Pons (tissue), 1 donor: ENCODE measurements around the gene PRDM2.

Experiments
- DNase-seq: peaks from one replicate; pipeline ENCODE4 v3.0.0-alpha.2; 2016; ENCODE audit warnings: low spot score

Gene PRDM2

DNA sequence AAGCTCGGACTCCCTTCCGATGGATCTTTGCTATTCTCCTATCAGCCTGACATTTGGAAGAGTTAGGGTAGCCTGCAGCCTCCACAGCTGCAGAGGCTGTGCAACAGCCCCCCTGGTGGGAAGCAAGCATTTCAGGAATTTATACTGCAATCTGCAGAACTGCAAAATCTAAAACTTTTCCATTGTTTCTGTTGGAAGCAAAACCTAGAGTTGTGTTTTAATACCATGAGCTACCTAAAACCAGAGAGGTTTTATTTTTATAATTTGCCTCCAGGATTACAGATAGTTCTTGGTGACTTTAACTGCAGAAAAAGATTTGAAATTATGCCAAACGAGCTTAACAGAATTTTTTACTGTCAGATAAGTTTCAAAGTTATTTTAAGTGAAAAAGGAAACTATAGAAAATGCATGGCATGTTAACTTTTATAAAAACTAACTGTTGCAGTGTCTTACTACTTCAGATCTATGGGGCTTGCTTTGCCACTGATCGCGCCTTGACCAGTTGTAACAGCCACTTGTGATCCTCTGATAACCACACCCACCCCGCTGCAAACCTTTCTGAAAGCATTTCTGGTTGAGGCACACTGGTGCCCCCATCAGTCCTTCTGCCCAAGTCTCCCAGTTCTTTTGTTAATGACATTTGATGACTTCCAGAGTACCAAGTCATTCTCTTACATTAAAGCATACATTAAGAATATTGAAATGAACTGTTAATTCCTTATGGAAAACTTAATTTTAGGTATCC, 64.8 kb downstream of the PRDM2 start:
- no peak for DNase-seq

DNA sequence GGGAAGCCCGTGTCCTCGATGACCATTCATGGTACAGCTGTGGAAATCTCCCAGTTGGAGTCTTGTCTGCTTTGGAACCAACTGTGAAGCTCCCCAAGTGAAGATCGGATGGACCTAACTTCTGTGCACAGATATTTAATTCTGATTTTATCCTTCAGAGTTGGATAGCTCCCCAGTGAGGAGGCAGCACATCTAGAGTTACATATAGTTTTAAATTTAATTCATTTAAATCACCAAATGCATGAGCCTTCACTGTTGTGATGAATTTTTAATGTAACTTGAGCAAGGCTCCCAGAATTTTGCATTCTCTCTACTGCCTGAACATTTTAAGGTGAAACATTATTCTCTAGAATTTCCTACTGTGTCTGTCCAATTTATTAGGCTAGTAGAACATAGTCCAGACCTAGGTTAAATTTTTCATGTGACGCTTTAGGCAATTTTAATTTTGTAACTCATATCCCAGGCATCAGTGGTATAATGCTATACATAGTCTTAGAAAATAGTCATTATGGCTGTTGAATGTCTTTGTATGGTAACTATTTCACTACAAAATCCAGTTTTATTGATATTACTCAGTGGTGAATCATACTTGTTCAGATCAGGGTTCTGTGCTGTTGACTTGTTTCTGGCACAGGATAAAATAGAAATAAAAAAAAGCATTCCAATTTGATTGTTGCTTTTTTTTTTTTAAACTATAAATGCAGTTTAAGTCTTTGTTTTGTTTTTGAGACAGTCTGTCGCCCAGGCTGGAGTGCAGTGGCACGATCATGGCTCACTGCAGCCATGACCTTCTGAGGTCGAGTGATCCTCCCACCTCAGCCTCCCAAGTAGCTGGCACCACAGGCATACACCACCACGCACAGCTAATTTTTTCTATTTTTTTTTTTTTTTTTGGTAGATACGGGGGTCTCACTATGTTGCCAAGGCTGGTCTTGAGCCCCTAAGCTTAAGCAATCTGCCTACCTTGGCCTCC, 66.9 kb downstream of the PRDM2 start:
- no peak for DNase-seq

DNA sequence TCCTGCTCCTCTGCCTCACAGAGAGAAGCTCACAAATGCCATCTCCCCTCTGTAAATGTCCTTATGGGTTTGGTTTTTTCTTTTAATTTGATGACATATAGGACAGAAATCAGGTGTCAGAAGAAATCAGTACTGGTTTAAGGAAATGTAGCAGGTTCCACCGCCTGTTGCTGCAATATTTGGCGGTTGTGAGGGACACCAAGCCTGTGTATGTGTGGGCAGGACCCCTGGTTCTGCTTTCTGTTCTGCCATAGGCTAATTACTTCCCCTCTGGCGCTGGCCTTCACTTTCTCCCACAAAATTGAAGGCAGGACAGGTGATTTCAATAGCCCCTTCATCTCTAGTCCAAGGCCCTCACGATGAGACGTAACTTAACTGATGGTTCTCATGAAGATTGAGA, 69.2 kb downstream of the PRDM2 start:
- DNase-seq, result no peak

DNA sequence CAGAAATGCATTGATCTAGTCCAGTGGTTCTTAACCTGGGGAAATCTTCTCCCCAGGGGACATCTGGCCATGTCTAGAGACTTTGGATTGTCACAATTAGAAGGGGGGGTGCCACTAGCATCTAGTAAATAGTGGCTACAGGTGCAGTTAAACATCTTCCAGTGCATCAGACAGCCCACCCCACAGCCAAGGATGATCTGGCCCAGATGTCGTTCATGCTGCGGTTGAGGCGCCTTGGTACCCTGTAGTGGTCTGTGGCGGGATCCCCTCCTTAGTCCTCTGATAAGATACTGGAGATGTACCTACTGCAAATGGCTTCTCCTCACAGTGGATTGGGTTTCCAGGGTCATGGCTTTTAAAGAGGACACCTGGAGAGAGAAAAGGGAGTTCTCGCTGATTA, 69.8 kb downstream of the PRDM2 start:
- no peak for DNase-seq

DNA sequence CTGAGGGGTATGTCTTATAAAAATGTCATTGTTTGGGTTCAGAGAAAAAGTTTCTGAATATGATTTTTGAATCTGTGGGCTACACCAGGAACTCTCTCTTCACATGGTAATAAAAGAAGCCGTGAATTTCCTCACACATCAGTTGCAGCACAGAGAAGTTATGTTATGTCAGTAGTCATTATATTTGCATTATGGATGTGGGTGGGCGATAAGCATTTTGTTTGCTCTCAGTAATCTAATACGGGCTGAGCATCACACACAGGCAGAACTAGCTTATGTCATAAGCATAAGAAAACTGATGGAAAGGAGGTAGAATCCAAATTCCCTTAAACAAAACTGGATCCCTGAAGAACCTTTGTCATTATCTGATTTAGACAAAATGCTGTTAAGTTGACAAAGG, 70.8 kb downstream of the PRDM2 start:
- DNase-seq, result no peak

DNA sequence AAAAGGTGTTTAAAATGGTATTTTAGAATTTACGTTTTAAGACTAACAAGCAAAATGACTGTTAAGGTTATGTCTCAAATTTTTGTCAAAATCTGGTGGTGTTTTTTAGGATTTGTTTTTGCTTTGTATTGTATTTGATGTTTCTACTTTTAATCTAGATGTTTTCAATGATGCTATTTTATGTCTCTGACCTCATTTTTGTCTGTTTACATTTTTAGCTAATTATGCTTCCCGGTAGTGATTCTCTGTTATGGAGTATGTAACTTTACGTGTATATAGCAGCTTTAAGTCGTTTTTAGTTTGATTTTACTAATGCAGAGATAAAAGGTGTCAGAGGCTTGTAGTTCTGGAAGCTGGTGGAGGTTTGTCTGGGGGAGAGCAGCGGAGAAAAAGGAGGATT, 71.8 kb downstream of the PRDM2 start:
- DNase-seq, result no peak

DNA sequence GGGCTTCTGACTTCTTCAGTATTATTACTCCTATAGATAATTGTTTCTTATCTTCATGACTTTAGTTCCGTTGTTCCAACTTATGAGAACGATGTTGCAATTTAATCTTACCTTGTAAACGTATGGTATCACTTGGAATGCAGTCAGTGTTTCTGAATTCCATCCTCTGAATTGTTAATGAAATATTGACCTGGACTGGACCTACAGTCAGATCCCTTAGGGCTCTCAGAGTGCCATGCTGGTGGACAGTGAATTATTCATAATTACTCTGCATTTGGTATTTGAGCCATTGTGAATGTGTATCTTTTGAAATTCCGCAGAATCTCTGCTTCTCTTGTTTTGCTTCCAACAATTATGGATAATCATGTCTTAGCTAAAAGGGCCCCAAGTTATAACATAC, 72.3 kb downstream of the PRDM2 start:
- DNase-seq, result no peak

DNA sequence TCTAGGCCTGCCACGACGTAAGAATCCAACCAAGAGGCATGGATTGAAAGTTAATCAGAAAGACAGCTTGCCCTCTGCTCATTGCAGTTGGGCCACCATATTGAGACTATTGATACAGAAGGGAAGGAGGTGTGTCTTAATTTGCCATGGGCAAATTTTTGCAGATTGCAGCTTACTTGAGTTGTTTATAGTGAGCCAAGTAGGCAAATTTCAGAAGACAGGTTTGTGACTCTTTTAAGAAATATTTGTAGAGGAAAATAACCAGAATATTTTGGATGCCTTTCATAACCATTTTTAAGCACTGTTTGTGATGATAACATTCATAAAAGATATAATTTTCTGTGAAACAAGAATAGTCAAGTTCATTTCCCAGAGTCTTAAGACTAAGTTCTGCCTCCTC, 74.1 kb downstream of the PRDM2 start:
- DNase-seq, result no peak

DNA sequence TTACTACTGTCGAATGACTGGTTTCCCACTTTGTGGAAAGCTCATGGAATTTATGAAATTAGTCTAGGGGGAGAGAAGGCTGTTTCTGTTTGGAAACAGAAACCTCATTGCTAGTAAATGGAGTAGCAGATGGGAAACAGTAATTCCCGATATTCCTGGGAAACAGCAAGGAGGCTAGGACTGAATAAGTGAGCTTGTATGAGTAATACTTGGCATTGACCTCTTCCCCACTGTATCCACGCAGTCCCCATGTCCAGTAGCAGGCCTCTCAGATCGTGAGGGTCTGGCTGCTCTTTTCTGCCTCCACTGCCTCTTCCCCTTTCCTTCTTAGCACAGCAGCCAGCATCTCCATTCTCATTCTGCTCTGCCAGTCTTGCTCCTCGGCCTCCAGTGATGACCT, 75.5 kb downstream of the PRDM2 start:
- no peak for DNase-seq

DNA sequence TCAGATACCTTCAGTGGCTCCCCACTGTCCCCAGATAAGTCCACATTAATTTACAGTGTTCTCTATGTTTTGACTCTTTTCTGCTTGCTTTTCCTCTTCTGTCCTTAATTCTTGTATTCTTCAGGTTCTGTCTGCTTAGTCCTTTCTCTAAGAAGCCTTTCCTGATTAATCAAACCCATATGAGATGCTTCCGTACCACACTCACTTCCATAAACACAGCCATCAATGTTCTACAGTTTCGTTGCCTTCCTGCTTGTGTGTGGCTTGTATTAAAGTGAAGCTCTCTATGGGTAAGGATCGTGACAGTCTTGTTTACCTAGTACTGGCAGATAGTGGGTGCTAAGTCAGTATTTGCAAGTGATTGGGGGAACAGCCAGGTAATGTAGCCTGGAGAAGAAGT, 75.9 kb downstream of the PRDM2 start:
- no peak for DNase-seq

DNA sequence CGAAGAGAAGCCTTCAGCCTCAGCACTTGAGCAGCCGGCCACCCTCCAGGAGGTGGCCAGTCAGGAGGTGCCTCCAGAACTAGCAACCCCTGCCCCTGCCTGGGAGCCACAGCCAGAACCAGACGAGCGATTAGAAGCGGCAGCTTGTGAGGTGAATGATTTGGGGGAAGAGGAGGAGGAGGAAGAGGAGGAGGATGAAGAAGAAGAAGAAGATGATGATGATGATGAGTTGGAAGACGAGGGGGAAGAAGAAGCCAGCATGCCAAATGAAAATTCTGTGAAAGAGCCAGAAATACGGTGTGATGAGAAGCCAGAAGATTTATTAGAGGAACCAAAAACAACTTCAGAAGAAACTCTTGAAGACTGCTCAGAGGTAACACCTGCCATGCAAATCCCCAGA, 78.4 kb downstream of the PRDM2 start:
- no peak for DNase-seq

DNA sequence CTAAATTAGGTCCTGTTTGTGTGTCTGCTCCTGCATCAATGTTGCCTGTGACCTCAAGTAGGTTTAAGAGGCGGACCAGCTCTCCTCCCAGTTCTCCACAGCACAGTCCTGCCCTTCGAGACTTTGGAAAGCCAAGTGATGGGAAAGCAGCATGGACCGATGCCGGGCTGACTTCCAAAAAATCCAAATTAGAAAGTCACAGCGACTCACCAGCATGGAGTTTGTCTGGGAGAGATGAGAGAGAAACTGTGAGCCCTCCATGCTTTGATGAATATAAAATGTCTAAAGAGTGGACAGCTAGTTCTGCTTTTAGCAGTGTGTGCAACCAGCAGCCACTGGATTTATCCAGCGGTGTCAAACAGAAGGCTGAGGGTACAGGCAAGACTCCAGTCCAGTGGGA, 79.9 kb downstream of the PRDM2 start:
- no peak for DNase-seq

DNA sequence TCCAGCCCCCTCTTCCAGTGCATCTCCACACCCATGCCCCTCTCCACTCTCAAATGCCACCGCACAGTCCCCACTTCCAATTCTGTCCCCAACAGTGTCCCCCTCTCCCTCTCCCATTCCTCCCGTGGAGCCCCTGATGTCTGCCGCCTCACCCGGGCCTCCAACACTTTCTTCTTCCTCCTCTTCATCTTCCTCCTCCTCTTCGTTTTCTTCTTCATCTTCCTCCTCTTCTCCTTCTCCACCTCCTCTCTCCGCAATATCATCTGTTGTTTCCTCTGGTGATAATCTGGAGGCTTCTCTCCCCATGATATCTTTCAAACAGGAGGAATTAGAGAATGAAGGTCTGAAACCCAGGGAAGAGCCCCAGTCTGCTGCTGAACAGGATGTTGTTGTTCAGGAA, 80.8 kb downstream of the PRDM2 start:
- DNase-seq, result no peak

DNA sequence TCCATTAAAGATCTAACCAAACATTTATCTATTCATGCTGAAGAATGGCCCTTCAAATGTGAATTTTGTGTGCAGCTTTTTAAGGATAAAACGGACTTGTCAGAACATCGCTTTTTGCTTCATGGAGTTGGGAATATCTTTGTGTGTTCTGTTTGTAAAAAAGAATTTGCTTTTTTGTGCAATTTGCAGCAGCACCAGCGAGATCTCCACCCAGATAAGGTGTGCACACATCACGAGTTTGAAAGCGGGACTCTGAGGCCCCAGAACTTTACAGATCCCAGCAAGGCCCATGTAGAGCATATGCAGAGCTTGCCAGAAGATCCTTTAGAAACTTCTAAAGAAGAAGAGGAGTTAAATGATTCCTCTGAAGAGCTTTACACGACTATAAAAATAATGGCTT, 81.2 kb downstream of the PRDM2 start:
- DNase-seq, result no peak

DNA sequence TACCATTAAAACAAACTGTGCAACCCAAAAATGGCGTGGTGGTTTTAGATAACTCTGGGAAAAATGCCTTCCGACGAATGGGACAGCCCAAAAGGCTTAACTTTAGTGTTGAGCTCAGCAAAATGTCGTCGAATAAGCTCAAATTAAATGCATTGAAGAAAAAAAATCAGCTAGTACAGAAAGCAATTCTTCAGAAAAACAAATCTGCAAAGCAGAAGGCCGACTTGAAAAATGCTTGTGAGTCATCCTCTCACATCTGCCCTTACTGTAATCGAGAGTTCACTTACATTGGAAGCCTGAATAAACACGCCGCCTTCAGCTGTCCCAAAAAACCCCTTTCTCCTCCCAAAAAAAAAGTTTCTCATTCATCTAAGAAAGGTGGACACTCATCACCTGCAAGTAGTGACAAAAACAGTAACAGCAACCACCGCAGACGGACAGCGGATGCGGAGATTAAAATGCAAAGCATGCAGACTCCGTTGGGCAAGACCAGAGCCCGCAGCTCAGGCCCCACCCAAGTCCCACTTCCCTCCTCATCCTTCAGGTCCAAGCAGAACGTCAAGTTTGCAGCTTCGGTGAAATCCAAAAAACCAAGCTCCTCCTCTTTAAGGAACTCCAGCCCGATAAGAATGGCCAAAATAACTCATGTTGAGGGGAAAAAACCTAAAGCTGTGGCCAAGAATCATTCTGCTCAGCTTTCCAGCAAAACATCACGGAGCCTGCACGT, 82.1 kb downstream of the PRDM2 start:
- DNase-seq, result no peak

DNA sequence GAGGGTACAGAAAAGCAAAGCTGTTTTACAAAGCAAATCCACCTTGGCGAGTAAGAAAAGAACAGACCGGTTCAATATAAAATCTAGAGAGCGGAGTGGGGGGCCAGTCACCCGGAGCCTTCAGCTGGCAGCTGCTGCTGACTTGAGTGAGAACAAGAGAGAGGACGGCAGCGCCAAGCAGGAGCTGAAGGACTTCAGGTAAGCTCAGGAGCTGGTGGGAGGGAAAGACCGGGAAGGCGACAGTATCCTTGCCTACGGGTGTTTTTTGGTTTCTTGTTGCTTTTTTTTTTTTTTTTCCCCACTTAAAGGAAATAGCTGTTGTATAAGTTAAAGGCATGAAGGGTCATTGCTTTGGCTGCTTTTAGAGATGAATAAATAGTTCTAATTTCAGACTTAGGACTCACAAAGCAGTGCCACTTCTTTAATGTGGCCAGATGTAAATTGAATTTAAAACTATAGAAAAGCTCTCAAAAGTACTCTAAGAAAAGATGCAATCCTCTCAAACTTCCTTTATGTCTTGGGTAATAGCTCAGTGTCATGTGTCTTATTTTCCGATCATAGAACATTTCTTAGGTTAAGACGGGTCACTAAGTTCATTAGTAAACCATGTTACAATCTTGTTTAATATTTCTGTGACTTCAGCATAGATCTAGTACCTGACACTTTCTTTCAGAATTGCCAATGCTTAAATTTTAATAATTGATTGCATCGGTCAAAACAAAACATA, 82.8 kb downstream of the PRDM2 start:
- DNase-seq, result no peak

DNA sequence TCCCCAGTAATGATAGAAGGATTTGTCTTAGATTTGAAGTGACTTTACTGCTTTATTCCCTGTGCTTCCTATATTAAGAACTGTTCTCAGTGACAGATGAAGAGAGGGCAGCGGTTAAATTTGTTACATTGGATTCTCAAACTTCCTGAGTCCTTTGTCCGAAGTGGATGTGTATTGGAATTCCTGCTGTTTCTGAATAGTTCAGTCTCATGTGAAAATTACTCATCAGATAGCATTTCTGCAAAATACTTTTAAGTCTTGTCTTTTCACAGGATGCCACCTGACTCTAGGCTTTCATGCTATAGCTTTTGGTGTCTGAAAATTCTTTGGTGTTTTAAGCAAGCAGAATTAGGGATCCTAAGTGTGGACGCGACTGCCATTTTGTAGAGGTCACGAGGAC, 83.6 kb downstream of the PRDM2 start:
- no peak for DNase-seq

DNA sequence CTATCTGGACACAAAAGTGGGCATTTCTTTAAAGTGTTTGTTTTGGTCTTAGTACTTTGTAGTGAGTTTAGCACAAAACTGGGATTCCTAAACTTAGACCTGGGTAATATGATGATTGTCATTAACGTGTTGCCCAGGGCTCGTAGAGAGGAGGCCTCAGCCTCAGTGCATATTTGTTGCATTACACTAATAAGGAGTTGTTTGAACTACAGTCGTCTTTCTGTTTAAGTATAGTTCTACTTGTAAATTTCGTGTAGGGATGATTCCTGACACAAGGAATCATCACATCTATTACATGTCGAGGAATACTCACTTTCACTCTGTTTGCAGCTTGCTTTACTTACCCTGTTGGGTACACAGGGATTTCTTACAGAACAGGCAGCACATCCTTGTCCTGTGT, 85.0 kb downstream of the PRDM2 start:
- no peak for DNase-seq

DNA sequence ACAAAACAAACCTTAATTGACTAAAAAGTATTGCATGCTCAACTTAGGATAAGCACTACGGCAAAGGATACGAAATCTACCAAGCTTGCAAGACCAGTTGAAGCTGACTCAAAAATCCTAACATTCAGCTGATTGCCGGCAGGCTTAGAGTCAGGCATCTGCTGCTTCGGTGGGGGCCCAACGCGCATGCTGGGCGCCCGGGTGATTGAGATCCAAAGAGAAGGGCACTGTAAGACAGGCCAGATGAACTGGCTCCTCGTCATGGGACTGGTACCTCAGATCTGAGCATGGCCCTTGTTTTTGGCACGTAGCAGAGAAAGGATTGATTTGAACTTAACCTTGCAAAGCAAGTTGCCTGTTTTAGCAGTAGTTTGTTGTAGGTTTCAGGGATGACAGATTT, 86.6 kb downstream of the PRDM2 start:
- DNase-seq, result peak; percentile 44

DNA sequence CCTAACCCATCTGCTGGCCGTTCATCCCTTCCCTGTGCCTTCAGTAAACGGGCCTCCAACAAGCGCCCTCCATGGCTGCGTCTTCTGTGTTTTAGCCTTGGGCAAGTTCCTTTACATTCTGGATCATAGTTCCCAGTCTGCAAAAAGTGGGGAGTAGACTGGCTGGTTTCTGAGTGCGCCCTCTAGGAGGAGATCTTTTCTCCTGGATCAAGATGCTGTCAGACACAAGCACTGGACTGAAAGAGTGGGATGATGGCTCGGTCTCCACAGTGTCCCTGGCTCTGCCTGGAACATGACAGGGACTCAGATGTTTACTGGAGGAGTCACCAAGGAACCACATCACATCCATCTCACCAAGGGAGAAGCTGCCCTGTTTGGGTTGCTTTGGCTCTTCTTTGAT, 88.8 kb downstream of the PRDM2 start:
- no peak for DNase-seq

DNA sequence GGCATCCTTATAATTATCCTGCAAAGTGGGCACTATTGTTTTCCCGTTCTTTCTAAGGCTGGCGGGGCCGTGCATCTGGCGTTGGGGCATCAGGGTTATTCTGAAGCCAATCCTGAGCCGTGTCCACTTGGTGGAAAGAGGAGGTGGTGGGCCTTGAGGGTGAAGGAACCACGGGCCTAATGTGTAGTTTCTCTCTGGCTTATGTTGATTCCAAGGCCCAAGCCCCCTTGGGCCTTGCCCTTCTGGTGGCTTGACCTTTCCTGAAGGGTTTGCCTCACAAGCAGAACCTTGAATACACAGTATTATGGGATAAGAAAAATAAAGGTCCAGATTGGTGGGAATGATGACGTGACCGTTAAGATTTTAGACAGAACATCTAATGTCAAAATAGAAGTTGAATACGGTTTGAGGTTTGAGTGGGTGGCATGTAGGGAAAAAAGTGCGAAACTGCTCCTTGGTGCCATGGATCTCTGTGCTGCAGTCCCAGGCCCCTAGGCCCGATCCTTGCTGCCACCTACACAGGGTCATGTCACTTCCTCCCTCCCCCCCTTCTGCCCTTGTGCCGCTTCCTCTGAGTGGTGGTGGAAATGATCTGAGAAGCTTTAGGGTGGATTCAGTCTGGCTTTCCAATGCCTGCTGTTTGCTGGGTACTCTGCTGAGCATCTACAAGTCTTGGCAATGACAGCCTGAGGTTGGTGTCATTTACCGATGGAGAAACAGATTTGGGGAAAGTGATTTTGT, 90.5 kb downstream of the PRDM2 start:
- no peak for DNase-seq
